ENCODE data around the gene PXYLP1.

Gene PXYLP1

DNA sequence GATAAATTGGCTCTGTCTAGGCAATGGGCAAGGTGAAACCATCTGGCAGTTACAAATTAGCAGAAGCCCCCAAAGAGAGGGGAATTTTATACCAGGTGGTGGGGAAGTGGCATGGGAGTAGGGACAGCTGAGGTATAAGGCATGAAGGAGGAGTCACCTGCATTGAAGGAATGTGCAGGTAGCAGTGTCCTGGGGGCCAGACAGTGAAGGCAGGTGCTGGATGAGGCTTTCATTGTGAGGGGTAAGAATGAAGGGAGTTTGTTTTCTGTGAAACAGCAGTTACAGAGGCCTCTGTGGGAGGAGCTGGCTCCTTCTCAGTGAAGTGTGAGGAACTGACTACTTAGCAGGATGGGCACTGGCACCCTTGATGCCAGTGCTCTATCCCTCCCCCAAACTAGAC lies 19.1 kb upstream of the PXYLP1 start:
- no peak for TF ChIP-seq CTCF (IDR thresholded peaks at IDR 0.05; ENCODE audit: control insufficient read depth, insufficient read depth, low read depth, low read length, missing control alignments)
- H3K4me3 ChIP-seq (ENCODE audit: control insufficient read depth, low read depth, low read length), result no peak overlapping the region
- no peak for DNase-seq (ENCODE audit: low read depth)

DNA sequence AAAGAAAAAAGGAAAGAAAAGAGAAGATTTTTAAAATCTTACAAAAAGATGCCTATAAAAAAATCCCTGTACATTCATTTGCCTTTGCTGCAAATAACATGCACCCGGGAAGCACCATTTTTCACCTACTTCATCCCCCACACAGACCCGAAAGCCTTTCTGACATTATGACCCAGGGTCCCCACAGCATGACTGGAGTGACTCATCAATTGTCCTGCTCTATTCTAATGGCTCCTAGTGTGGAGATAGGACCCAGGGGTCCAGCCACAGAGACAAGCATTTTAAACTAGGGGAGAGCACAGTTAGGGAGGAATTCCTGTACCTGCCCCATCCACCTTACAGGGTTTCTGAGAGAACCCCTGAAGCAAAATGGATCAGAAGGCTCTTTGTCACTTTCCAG lies 14.7 kb upstream of the PXYLP1 start:
- no peak for TF ChIP-seq CTCF (IDR thresholded peaks at IDR 0.05; ENCODE audit: control insufficient read depth, insufficient read depth, low read depth, low read length, missing control alignments)
- no peak overlapping the region for H3K4me3 ChIP-seq (ENCODE audit: control insufficient read depth, low read depth, low read length)

GRCh38 chr3:141217389-141217788 lies 14.2 kb upstream of the PXYLP1 start:
- H3K4me3 ChIP-seq (ENCODE audit: control insufficient read depth, low read depth, low read length), result no peak overlapping the region
- TF ChIP-seq CTCF (IDR thresholded peaks at IDR 0.05; ENCODE audit: control insufficient read depth, insufficient read depth, low read depth, low read length, missing control alignments), result no peak
- DNase-seq (ENCODE audit: low read depth), result no peak

More for the DNA sequence above, 14.7 kb upstream of the PXYLP1 start:
- DNase-seq (ENCODE audit: low read depth), result no peak

- DNase-seq (ENCODE audit: low read depth), result no peak
- no peak overlapping the region for H3K4me3 ChIP-seq (ENCODE audit: control insufficient read depth, low read depth, low read length)
- TF ChIP-seq CTCF (IDR thresholded peaks at IDR 0.05; ENCODE audit: control insufficient read depth, insufficient read depth, low read depth, low read length, missing control alignments), result no peak
Measured at GRCh38 chr3:141218162-141218835, 13.3 kb upstream of the PXYLP1 start.

DNA sequence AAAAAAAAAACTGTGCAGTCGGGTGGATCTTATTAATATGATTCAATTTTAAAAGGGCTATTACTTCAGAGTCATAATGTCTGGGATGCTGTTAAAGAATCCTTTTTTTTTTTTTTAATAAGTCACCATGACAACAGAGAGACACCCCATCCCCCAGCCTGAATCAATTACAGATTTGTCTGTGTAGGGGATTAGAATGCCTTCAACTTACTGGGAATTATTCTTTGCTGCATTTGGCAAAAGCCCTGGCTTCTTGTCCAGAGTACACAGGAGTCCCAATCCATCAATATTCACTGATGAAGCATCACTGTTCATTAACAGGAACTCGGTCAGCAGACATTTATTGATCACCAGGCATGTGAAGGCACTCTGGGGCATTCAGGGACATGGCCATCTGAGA lies 12.7 kb upstream of the PXYLP1 start:
- no peak for TF ChIP-seq CTCF (IDR thresholded peaks at IDR 0.05; ENCODE audit: control insufficient read depth, insufficient read depth, low read depth, low read length, missing control alignments)
- no peak for DNase-seq (ENCODE audit: low read depth)
- H3K4me3 ChIP-seq (ENCODE audit: control insufficient read depth, low read depth, low read length), result no peak overlapping the region

- TF ChIP-seq CTCF (IDR thresholded peaks at IDR 0.05; ENCODE audit: control insufficient read depth, insufficient read depth, low read depth, low read length, missing control alignments), result no peak
- DNase-seq (ENCODE audit: low read depth), result no peak
- H3K4me3 ChIP-seq (ENCODE audit: control insufficient read depth, low read depth, low read length), result no peak overlapping the region
Measured at GRCh38 chr3:141223673-141224166, 7.9 kb upstream of the PXYLP1 start.
